Hepatocyte (in vitro differentiated cells): ENCODE results near the gene THSD4.

ENCODE experiments used
- EZH2 ChIP-seq: fragments of 200-600 bp; sonication (generic); IDR thresholded peaks from 2 replicates; pipeline ENCODE4 v1.6.1; 2016; ENCODE audit warnings: antibody characterized with exemption, mild to moderate bottlenecking, borderline replicate concordance
- TF ChIP-seq, protein P1 (sequence below): fragments of 200-600 bp; sonication (generic); IDR thresholded peaks from 2 replicates; pipeline ENCODE4 v1.5.1; 2016; ENCODE audit warnings: antibody characterized with exemption, mild to moderate bottlenecking; ENCODE audit not compliant: poor library complexity

GRCh38 chr15:71683411-71684274 is 568.4 kb downstream of the THSD4 start:
- TF ChIP-seq EZH2: no peak
- TF ChIP-seq, protein P1, sequence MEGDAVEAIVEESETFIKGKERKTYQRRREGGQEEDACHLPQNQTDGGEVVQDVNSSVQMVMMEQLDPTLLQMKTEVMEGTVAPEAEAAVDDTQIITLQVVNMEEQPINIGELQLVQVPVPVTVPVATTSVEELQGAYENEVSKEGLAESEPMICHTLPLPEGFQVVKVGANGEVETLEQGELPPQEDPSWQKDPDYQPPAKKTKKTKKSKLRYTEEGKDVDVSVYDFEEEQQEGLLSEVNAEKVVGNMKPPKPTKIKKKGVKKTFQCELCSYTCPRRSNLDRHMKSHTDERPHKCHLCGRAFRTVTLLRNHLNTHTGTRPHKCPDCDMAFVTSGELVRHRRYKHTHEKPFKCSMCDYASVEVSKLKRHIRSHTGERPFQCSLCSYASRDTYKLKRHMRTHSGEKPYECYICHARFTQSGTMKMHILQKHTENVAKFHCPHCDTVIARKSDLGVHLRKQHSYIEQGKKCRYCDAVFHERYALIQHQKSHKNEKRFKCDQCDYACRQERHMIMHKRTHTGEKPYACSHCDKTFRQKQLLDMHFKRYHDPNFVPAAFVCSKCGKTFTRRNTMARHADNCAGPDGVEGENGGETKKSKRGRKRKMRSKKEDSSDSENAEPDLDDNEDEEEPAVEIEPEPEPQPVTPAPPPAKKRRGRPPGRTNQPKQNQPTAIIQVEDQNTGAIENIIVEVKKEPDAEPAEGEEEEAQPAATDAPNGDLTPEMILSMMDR: no peak
